Spinal cord (tissue), 10 donors: ENCODE results near the gene TC2N. TPM values are rescaled to one million over a fixed set of nuclear protein-coding genes. Genes with fewer than 3 reads are reported as not detected.

ENCODE experiments used
- DNase-seq, 6 donors: peaks; one replicate each; pipeline versions ENCODE4 v3.0.0 to v3.0.0-alpha.2; 2013 to 2015; ENCODE audit warnings: low spot score in 6 of 6, low read depth in 4 of 6
- H3K27ac ChIP-seq: one replicate; pipeline ENCODE4 v1.5.1; 2013; ENCODE audit warnings: low read depth, low read length, control low read depth
- H3K27me3 ChIP-seq: one replicate; pipeline ENCODE4 v1.6.1; 2013; ENCODE audit warnings: low read length; ENCODE audit not compliant: control insufficient read depth, insufficient read depth
- H3K36me3 ChIP-seq: one replicate; pipeline ENCODE4 v1.6.1; 2013; ENCODE audit warnings: low read length; ENCODE audit not compliant: control insufficient read depth, insufficient read depth
- H3K4me1 ChIP-seq: one replicate; pipeline ENCODE4 v1.6.1; 2013; ENCODE audit warnings: low read length; ENCODE audit not compliant: control insufficient read depth, insufficient read depth
- H3K4me3 ChIP-seq: one replicate; pipeline ENCODE4 v1.5.1; 2013; ENCODE audit warnings: low read depth, low read length, control low read depth
- H3K9me3 ChIP-seq: one replicate; pipeline ENCODE4 v1.6.1; 2013; ENCODE audit warnings: low read length; ENCODE audit not compliant: control insufficient read depth, insufficient read depth
- WGBS: methylation state at CpG from one replicate; pipeline ENCODE4 v1.1.5; 2013; ENCODE audit warnings: missing lambda C conversion rate; ENCODE audit not compliant: insufficient coverage; 5-methylcytosine and 5-hydroxymethylcytosine counted together
- polyA plus RNA-seq, 2 donors: library from polyadenylated mRNA; unstranded; fragments of 120-200 nt; gene quantifications; one replicate each; pipeline ENCODE4 v1.2.1, GENCODE V29; 2013; ENCODE audit not compliant: insufficient read length in 2 of 2
- total RNA-seq, 2 donors: library from RNA; depleted of rRNA in 1 of 2; stranded (reverse); fragments of 120-200 nt in 1 of 2; fragments of >200 nt in 1 of 2; gene quantifications; one replicate each; pipeline versions ENCODE4 v1.2.3 to v1.2.4, GENCODE V29; 2013 to 2014
- donor health status: healthy.

TC2N gene
- total and polyA plus RNA-seq, 4 donors, result 5.4 to 17.1 (median 10.0) TPM

GRCh38 chr14:91841065-91841464, 26.3 kb downstream of the TC2N start:
- H3K9me3 ChIP-seq, result no peaks in the 10 kb centered on the region
- H3K4me3 ChIP-seq, result no peak overlapping the region
- H3K27me3 ChIP-seq, result peaks cover 25% of the 10 kb centered on the region
- H3K27ac ChIP-seq, result no peak overlapping the region
- no peak for DNase-seq
- H3K36me3 ChIP-seq, result no peaks in the 10 kb centered on the region
- peaks cover 8% of the 10 kb centered on the region for H3K4me1 ChIP-seq

- H3K4me3 ChIP-seq, result no peak overlapping the region
- peaks cover 8% of the 10 kb centered on the region for H3K4me1 ChIP-seq
- H3K9me3 ChIP-seq, result no peaks in the 10 kb centered on the region
- peaks cover 31% of the 10 kb centered on the region for H3K27me3 ChIP-seq
- no peak for DNase-seq
- WGBS, result no CpG with 5 or more reads among the region's 1 CpG
- no peak overlapping the region for H3K27ac ChIP-seq
- H3K36me3 ChIP-seq, result no peaks in the 10 kb centered on the region
These were observed 27.6 kb downstream of the TC2N start for GRCh38 chr14:91839749-91840148.

GRCh38 chr14:91837076-91837475, 30.3 kb downstream of the TC2N start:
- Histone ChIP-seq H3K9me3 (no peaks in the 10 kb centered on the region), H3K27me3 (peaks cover 31% of the 10 kb centered on the region), H3K27ac (no peak overlapping the region), H3K36me3 (no peaks in the 10 kb centered on the region), H3K4me3 (no peak overlapping the region), H3K4me1 (peaks cover 8% of the 10 kb centered on the region)
- WGBS, result no CpG with 5 or more reads among the region's 12 CpGs
- no peak for DNase-seq

- peaks cover 8% of the 10 kb centered on the region for H3K4me1 ChIP-seq
- peak overlapping the region; percentile 39 for H3K4me3 ChIP-seq
- under 1% methylated on average over 68 of the region's 84 CpGs for WGBS
- DNase-seq, result peak in 2 of 6 donors; percentile 57 to 74
- peaks cover 28% of the 10 kb centered on the region for H3K27me3 ChIP-seq
- H3K36me3 ChIP-seq, result no peaks in the 10 kb centered on the region
- no peaks in the 10 kb centered on the region for H3K9me3 ChIP-seq
- H3K27ac ChIP-seq, result no peak overlapping the region
These were observed 31.2 kb downstream of the TC2N start for GRCh38 chr14:91835920-91836843.

DNA sequence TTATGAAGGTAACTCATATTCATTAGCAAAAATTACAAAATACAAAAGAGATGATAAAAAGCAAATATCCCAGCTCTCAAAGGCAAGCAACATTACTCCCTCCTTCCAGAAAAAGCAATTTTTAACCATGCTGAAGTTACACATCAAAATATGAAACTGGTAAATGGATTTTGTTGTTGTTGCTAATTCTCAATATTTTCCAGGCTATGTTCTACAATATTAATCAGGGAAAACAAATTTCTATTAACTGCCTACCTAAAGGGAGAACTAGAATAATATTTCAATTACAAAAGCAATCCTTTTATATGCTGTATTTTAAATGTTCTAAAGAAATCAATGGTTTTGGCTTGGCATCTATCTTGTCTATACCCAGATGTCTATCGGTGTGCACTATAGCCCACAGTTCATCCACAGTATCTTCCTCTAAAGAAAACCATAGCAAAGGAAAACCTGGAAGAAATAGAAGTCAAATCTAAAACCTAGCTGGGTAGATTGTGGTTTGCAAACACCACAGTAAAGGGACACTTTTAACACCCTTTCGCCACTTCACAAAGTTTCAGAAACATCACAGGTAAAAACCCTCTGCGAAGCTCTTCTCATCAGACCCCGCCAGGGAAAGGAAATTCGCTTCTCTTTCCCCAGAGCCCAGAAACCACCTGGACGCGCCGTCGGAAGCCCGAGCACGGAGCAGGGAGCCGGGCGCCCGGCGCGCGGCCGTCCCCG, 32.0 kb downstream of the TC2N start:
- Histone ChIP-seq H3K4me1 (peaks cover 8% of the 10 kb centered on the region), H3K9me3 (no peaks in the 10 kb centered on the region), H3K36me3 (no peaks in the 10 kb centered on the region), H3K27ac (no peak overlapping the region), H3K4me3 (no peak overlapping the region), H3K27me3 (peaks cover 28% of the 10 kb centered on the region)
- no peak for DNase-seq
- 7% methylated on average over 18 of the region's 19 CpGs for WGBS

GRCh38 chr14:91834571-91834970, 32.8 kb downstream of the TC2N start:
- no peak for DNase-seq
- WGBS, result 80% methylated on average over 2 of the region's 2 CpGs
- H3K27ac ChIP-seq, result no peak overlapping the region
- H3K4me1 ChIP-seq, result peaks cover 8% of the 10 kb centered on the region
- peaks cover 25% of the 10 kb centered on the region for H3K27me3 ChIP-seq
- no peaks in the 10 kb centered on the region for H3K36me3 ChIP-seq
- H3K9me3 ChIP-seq, result no peaks in the 10 kb centered on the region
- no peak overlapping the region for H3K4me3 ChIP-seq

- WGBS, result no CpG with 5 or more reads among the region's 1 CpG
- no peak for DNase-seq
- no peaks in the 10 kb centered on the region for H3K9me3 ChIP-seq
- no peak overlapping the region for H3K4me3 ChIP-seq
- peak overlapping the region; percentile 61 for H3K27ac ChIP-seq
- no peaks in the 10 kb centered on the region for H3K4me1 ChIP-seq
- peaks cover 7% of the 10 kb centered on the region for H3K27me3 ChIP-seq
- no peaks in the 10 kb centered on the region for H3K36me3 ChIP-seq
These were observed 36.0 kb downstream of the TC2N start for GRCh38 chr14:91831337-91831736.

- Histone ChIP-seq H3K9me3 (no peaks in the 10 kb centered on the region), H3K36me3 (no peaks in the 10 kb centered on the region), H3K4me1 (no peaks in the 10 kb centered on the region), H3K4me3 (no peak overlapping the region), H3K27me3 (peaks cover 4% of the 10 kb centered on the region), H3K27ac (peak overlapping the region; percentile 61)
- no CpG with 5 or more reads among the region's 3 CpGs for WGBS
- DNase-seq, result peak; percentile 57 to 95 (median 86)
These were observed 36.6 kb downstream of the TC2N start for GRCh38 chr14:91830777-91831176.

GRCh38 chr14:91829511-91829910, 37.8 kb downstream of the TC2N start:
- WGBS, result 40% methylated on average over 1 of the region's 2 CpGs
- Histone ChIP-seq H3K9me3 (no peaks in the 10 kb centered on the region), H3K27ac (no peak overlapping the region), H3K4me1 (no peaks in the 10 kb centered on the region), H3K36me3 (no peaks in the 10 kb centered on the region), H3K27me3 (no peaks in the 10 kb centered on the region), H3K4me3 (no peak overlapping the region)
- no peak for DNase-seq
